GM18526 (cell line): ENCODE results near the gene PPFIBP1.

Experiments
- POLR2A ChIP-seq: IDR thresholded peaks from 3 replicates; pipeline ENCODE4 v1.6.1; 2011; ENCODE audit not compliant: insufficient read length; ENCODE audit errors: extremely low read depth

Gene PPFIBP1

DNA sequence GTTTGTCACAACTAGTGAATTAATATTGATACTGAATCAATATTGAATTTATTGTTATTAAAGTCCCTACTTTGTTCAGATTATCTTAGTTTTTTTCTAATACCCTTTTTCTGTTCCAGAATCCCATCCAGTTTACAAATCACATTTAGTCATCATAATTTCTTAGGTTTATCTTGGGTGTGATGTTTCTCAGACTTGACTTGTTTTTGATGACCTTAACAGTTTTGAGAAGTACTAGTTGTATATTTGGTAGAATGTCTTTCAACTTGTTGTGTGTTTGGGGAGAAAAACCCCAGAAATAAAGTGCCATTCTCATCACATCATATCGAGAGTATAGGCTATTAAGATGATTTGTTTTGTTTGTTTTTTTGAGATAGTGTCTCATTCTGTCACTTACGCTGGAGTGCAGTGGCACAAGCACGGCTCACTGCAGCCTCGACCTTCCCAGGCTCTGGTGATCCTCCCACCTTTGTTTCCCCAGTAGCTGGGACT lies 206.1 kb downstream of the PPFIBP1 start:
- no peak for TF ChIP-seq POLR2A

DNA sequence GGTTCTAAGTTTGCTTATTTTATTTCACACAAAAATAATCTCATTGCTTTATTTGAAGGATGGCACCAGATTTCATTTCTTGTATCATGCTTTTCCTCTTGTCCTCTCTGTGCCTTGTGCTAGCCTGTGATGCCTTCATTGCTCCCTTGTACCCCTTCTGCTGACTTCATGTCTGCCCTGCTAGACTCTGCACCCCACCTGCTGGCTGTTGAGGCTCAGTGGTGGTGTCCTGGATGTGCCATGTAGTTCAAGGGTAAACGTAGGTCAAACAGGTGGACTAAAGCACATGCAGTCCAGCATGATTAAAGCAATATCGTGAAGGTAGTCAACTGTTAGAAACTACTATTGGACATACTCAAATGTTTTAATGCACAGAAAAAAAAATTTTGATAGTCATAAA lies 208.3 kb downstream of the PPFIBP1 start:
- no peak for TF ChIP-seq POLR2A

DNA sequence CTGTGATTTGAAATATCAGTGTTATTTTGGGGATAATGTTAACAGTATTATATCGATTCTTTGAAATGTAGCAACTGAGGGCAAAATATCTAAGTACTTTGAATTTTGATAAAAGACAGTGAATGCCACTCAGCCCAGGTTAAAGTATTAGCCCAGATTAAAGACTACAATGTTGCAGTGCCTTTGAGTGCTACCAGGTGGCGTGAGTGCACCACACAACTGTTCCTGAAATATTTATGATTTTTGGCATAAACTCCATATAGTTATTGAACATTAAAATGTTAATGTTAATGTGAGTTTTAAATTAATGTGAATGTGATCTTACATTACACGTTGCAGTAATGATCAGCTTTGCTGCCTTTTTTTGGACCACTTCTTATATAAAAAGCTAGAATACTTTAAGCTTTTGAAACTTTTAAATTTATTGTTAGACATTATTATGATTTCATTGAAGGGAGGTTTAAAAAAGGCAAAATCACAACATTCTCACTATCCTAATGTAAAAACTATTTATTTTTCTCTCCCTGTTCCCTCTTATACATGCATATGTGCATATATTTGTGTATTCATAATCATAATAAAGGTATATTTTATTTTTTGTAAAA lies 209.1 kb downstream of the PPFIBP1 start:
- no peak for TF ChIP-seq POLR2A

DNA sequence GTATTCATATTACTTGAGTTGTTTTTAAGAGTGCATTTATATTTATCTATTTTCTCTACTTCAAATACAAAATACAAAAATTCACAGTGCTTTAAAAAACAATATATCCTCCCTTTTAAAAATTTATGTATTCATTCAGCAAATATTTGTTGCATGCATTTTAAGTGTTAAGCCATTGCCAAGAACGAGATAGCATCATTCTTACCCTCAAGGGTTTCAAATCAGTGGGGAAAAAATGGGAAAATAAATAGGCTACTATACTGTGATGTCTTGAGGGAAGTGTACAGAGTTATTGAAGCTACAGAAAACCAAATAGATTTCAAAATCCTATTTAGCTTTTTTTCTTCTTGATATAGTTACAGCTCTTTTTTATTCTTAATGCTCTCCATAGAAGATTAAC lies 209.8 kb downstream of the PPFIBP1 start:
- no peak for TF ChIP-seq POLR2A

DNA sequence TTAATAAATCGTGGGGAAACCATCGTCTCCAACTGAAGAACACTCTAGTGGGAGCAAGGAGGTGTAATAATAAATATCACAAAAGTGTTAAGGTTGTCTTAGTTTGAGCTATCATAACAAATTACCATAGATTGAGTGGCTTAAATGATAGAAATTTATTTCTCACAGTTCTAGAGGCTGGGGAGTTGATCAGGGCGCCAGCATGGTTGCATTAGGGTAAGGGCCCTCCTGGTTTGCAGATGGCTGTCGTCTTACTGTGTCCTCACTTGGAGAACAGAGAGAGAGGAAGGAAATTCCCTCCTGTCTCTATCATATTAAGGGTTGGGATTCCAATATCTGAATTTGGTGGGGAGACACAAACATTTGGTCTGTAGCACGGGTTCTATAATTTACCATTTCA lies 219.6 kb downstream of the PPFIBP1 start:
- no peak for TF ChIP-seq POLR2A
